ENCODE measurements around the gene FAM110A.

The FAM110A gene

GRCh38 chr20:868279-868678 is 34.8 kb downstream of the FAM110A start:
- no peak overlapping the region for H2AFZ ChIP-seq (ENCODE audit: low read depth)
- H3K4me3 ChIP-seq (IDR thresholded peaks at IDR 0.05; ENCODE audit: insufficient read depth, low read depth, low read length) = no peak overlapping the region
- no peak overlapping the region for H3K4me2 ChIP-seq
- no peaks in the 10 kb centered on the region for H4K20me1 ChIP-seq (ENCODE audit: insufficient read depth)
- no peaks in the 10 kb centered on the region for H3K79me2 ChIP-seq (ENCODE audit: insufficient read depth, low read depth)
- H3K27me3 ChIP-seq (ENCODE audit: insufficient read depth, low read depth) = no peaks in the 10 kb centered on the region
- no peaks in the 10 kb centered on the region for H3K4me1 ChIP-seq (ENCODE audit: low read depth, poor library complexity, severe bottlenecking)
- no peaks in the 10 kb centered on the region for H3K36me3 ChIP-seq (ENCODE audit: insufficient read depth)
- no peak for TF ChIP-seq CTCF (conservative IDR thresholded peaks at IDR 0.05; ENCODE audit: low read depth, low read length)
- H3K9ac ChIP-seq = no peak overlapping the region
- no peak overlapping the region for H3K27ac ChIP-seq

- Histone ChIP-seq H4K20me1 (ENCODE audit: insufficient read depth) (no peaks in the 10 kb centered on the region), H3K79me2 (ENCODE audit: insufficient read depth, low read depth) (no peaks in the 10 kb centered on the region), H3K4me3 (IDR thresholded peaks at IDR 0.05; ENCODE audit: insufficient read depth, low read depth, low read length) (no peak overlapping the region), H3K4me2 (no peak overlapping the region), H3K27ac (no peak overlapping the region), H3K27me3 (ENCODE audit: insufficient read depth, low read depth) (no peaks in the 10 kb centered on the region), H3K4me1 (ENCODE audit: low read depth, poor library complexity, severe bottlenecking) (no peaks in the 10 kb centered on the region), H2AFZ (ENCODE audit: low read depth) (no peak overlapping the region), H3K36me3 (ENCODE audit: insufficient read depth) (no peaks in the 10 kb centered on the region), H3K9ac (no peak overlapping the region)
- no peak for TF ChIP-seq CTCF (conservative IDR thresholded peaks at IDR 0.05; ENCODE audit: low read depth, low read length)
Measured at GRCh38 chr20:869606-870005, 36.1 kb downstream of the FAM110A start.

GRCh38 chr20:870758-871157 is 37.2 kb downstream of the FAM110A start:
- H4K20me1 ChIP-seq (ENCODE audit: insufficient read depth) = no peaks in the 10 kb centered on the region
- no peak overlapping the region for H3K4me3 ChIP-seq (IDR thresholded peaks at IDR 0.05; ENCODE audit: insufficient read depth, low read depth, low read length)
- H2AFZ ChIP-seq (ENCODE audit: low read depth) = no peak overlapping the region
- no peaks in the 10 kb centered on the region for H3K36me3 ChIP-seq (ENCODE audit: insufficient read depth)
- no peak overlapping the region for H3K27ac ChIP-seq
- no peaks in the 10 kb centered on the region for H3K4me1 ChIP-seq (ENCODE audit: low read depth, poor library complexity, severe bottlenecking)
- no peaks in the 10 kb centered on the region for H3K27me3 ChIP-seq (ENCODE audit: insufficient read depth, low read depth)
- H3K9ac ChIP-seq = no peak overlapping the region
- H3K4me2 ChIP-seq = no peak overlapping the region
- no peak for TF ChIP-seq CTCF (conservative IDR thresholded peaks at IDR 0.05; ENCODE audit: low read depth, low read length)
- H3K79me2 ChIP-seq (ENCODE audit: insufficient read depth, low read depth) = no peaks in the 10 kb centered on the region

- Histone ChIP-seq H3K9ac (no peak overlapping the region), H3K4me1 (ENCODE audit: low read depth, poor library complexity, severe bottlenecking) (no peaks in the 10 kb centered on the region), H3K4me2 (no peak overlapping the region), H3K79me2 (ENCODE audit: insufficient read depth, low read depth) (no peaks in the 10 kb centered on the region), H4K20me1 (ENCODE audit: insufficient read depth) (no peaks in the 10 kb centered on the region), H3K36me3 (ENCODE audit: insufficient read depth) (no peaks in the 10 kb centered on the region), H3K4me3 (IDR thresholded peaks at IDR 0.05; ENCODE audit: insufficient read depth, low read depth, low read length) (no peak overlapping the region), H3K27ac (no peak overlapping the region), H2AFZ (ENCODE audit: low read depth) (no peak overlapping the region), H3K27me3 (ENCODE audit: insufficient read depth, low read depth) (no peaks in the 10 kb centered on the region)
- no peak for TF ChIP-seq CTCF (conservative IDR thresholded peaks at IDR 0.05; ENCODE audit: low read depth, low read length)
Measured at GRCh38 chr20:871436-871835, 37.9 kb downstream of the FAM110A start.

- H4K20me1 ChIP-seq (ENCODE audit: insufficient read depth) = no peaks in the 10 kb centered on the region
- no peak overlapping the region for H3K4me3 ChIP-seq (IDR thresholded peaks at IDR 0.05; ENCODE audit: insufficient read depth, low read depth, low read length)
- no peak for TF ChIP-seq CTCF (conservative IDR thresholded peaks at IDR 0.05; ENCODE audit: low read depth, low read length)
- H3K27me3 ChIP-seq (ENCODE audit: insufficient read depth, low read depth) = no peaks in the 10 kb centered on the region
- no peak overlapping the region for H2AFZ ChIP-seq (ENCODE audit: low read depth)
- H3K79me2 ChIP-seq (ENCODE audit: insufficient read depth, low read depth) = no peaks in the 10 kb centered on the region
- H3K4me1 ChIP-seq (ENCODE audit: low read depth, poor library complexity, severe bottlenecking) = no peaks in the 10 kb centered on the region
- H3K36me3 ChIP-seq (ENCODE audit: insufficient read depth) = no peaks in the 10 kb centered on the region
- no peak overlapping the region for H3K27ac ChIP-seq
- no peak overlapping the region for H3K4me2 ChIP-seq
- H3K9ac ChIP-seq = no peak overlapping the region
Measured at GRCh38 chr20:871948-872347, 38.4 kb downstream of the FAM110A start.
